Measurements from ENCODE around the gene C9orf85.
A peak's percentile ranks its signal among the peaks of the same experiment; 100 is the strongest.
"Not testable (repeated sequence)": the region's sequence is repeated elsewhere in the genome, so short reads cannot be mapped to it uniquely, and the experiment has no call there.

The C9orf85 gene

GRCh38 chr9:72007726-72008125 is 96.3 kb downstream of the C9orf85 start:
- not testable (repeated sequence) for DNase-seq (ENCODE audit: low read depth)

- DNase-seq (ENCODE audit: low read depth): no peak
Observed at GRCh38 chr9:72012646-72013045, 101.2 kb downstream of the C9orf85 start.

- no peak for DNase-seq (ENCODE audit: low read depth)
Observed at GRCh38 chr9:72013292-72013760, 101.9 kb downstream of the C9orf85 start.

- peak; percentile 83 for DNase-seq (ENCODE audit: low read depth)
Observed at GRCh38 chr9:72022841-72023240, 111.4 kb downstream of the C9orf85 start.

Data from stromal cell of bone marrow (primary cell).